Activated CD4-positive, alpha-beta T cell treated with anti-CD3 and anti-CD28 coated beads, Interleukin-2, amount 10 ng/mL, durations not matched to agents 7 days and 5 days (primary cell): ENCODE results near the gene ORM1. TPM values are rescaled to one million over a fixed set of nuclear protein-coding genes. Genes with fewer than 3 reads are reported as not detected.

Experiments
- CTCF ChIA-PET: fragments of 350-600 bp; sonication (Branson Sonifier 250); formaldehyde crosslinking; loops from one replicate; lab custom pipeline; 2021; ENCODE audit warnings: antibody characterized with exemption; lab: Charles Lee
- POLR2A ChIA-PET: fragments of 350-600 bp; sonication (Branson Sonifier 250); formaldehyde crosslinking; loops from one replicate; lab custom pipeline; 2021; ENCODE audit warnings: antibody characterized with exemption; lab: Charles Lee
- DNase-seq: peaks from one replicate; pipeline ENCODE4 v3.0.0-alpha.2; 2020
- H3K27ac Mint-ChIP-seq: one replicate; pipeline ENCODE4 v1.8.0; 2021; ENCODE audit warnings: mild to moderate bottlenecking, moderate library complexity, mixed read lengths
- H3K27me3 Mint-ChIP-seq: one replicate; pipeline ENCODE4 v1.8.0; 2021; ENCODE audit warnings: mixed read lengths
- H3K36me3 Mint-ChIP-seq: one replicate; pipeline ENCODE4 v1.8.0; 2021; ENCODE audit warnings: low read depth, mixed read lengths
- H3K4me1 Mint-ChIP-seq: one replicate; pipeline ENCODE4 v1.8.0; 2021; ENCODE audit warnings: mixed read lengths
- H3K4me3 Mint-ChIP-seq: one replicate; pipeline ENCODE4 v1.8.0; 2021; ENCODE audit warnings: mild to moderate bottlenecking, moderate library complexity, mixed read lengths
- H3K9me3 Mint-ChIP-seq: one replicate; pipeline ENCODE4 v1.8.0; 2021; ENCODE audit warnings: mixed read lengths
- total RNA-seq, 2 experiments: library from RNA; stranded (reverse); gene quantifications; one replicate each; pipeline ENCODE4 v1.2.3, GENCODE V29; 2021

Gene ORM1
- total RNA-seq, 2 experiments from 2014 or later, result not detected

DNA sequence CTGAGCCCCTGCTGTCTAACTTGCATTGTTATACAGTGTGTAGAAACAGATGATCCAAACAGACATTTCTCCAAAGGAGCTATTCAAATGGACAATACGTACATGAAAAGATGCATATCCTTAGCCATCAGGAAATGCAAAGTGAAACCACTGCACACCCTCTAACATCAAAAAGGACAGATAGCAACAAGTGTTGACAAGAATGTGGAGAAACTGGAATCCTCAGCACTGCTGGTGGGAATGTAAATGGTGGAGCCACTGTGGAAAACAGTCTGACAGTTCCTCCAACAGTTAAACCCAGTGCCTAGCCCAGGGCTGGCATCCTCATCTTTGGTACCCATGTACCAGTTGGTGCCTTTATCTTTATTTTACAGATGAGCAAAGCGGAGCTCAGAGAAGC is 15.3 kb downstream of the ORM1 start:
- Mint-ChIP-seq H3K4me3 (no peak overlapping the region), H3K9me3 (peaks cover 2% of the 10 kb centered on the region)

DNA sequence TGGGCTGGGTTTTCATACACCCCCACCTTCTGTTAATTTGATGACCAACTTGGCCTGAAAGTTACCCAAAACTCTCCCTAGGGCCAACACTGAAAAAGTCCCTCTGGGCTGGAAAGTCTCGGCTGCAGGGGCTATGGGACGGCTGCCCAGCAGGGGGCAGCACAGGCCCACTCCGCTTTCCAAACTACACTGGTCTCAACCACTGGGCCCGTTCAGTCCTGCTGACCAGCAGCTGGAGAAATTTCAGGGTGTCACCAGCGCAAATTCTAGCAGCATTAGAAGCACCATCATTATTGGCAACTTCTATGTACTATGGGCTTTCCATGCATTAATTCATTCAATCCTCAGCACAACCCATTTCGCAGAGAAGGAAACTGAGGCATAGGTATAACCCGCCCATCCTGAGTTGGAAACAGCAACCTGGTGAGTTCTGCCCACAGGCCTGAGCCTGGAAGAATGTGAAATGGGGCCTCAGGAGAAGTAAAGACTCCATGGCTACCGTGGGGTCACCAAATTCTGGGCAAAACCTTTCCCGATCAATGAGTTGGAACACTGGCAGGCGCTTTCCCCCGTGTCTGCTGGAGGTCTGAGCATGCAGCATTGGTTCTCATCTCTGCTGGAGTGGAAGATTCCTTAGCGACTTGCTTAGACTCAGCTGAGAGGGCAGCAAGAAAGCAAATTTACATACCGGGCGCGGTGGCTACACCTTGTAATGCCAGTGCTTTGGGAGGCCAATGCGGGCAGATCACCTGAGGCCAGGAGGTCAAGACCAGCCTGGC is 16.4 kb downstream of the ORM1 start:
- CTCF ChIA-PET, result interaction anchor here (0.7 to 3.0 kb wide), 11 partner anchors 11 to 66 kb away, joined by 3 to 9 read pairs (median 4); partner anchors contain the start of gene AKNA
- Mint-ChIP-seq H3K9me3 (peaks cover 2% of the 10 kb centered on the region), H3K4me3 (no peak overlapping the region), H3K4me1 (peaks cover 26% of the 10 kb centered on the region), H3K27me3 (no peaks in the 10 kb centered on the region), H3K27ac (no peak overlapping the region), H3K36me3 (peaks cover 89% of the 10 kb centered on the region)
- peak; percentile 42 for DNase-seq
- POLR2A ChIA-PET, result no interaction called here

More for the DNA sequence above, 15.3 kb downstream of the ORM1 start:
- H3K27ac Mint-ChIP-seq, result no peak overlapping the region
- ChIA-PET CTCF (interaction anchor here (0.6 to 3.0 kb wide), 5 partner anchors 14 to 116 kb away, joined by 3 to 9 read pairs (median 4); partner anchors contain the start of gene AKNA), POLR2A (no interaction called here)
- H3K36me3 Mint-ChIP-seq, result peaks cover 79% of the 10 kb centered on the region
- peaks cover 22% of the 10 kb centered on the region for H3K4me1 Mint-ChIP-seq
- no peak for DNase-seq
- H3K27me3 Mint-ChIP-seq, result no peaks in the 10 kb centered on the region

DNA sequence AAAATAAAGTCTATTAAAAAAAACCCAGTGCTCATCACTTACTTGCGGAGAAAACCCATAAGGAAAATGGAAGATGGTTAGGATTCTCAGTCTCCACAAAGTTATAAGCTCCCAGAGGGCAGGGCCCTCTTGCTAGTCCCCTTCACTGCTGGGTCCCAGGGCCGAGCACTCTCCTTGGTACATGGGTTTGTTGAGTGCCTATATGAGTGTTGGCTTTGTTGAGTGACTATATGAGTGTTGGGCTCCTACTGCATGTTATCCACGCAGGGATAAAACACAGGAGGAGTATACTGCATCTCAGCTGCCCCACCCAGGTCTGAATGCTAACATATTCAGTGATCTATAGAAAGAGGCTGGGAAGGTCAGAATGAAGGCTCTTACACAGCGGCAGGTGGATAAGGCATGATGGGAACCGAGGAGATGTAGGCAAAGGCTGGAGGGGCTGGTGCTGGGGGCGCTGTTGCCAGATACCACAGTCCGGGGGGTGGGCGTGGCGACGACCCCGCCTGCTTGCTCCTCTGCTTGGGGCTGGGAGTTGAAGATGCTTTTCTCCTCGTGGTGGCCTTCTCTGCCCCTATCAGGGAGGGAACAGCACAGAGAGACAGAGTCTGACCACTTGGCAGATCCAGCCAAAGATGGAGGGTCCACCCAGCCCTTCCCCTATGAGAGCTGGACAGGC is 18.4 kb downstream of the ORM1 start:
- ChIA-PET CTCF (interaction anchor here (1.0 to 3.0 kb wide), 2 partner anchors 24 to 46 kb away, joined by 4 to 9 read pairs; partner anchors contain the start of gene AKNA), POLR2A (interaction anchor here (1.1 kb wide), 1 partner anchor 14 kb away, joined by 4 read pairs; no protein-coding TSS in a partner anchor)
- Mint-ChIP-seq H3K27me3 (no peaks in the 10 kb centered on the region), H3K9me3 (no peaks in the 10 kb centered on the region), H3K36me3 (peaks cover 90% of the 10 kb centered on the region), H3K4me3 (no peak overlapping the region), H3K27ac (no peak overlapping the region), H3K4me1 (peaks cover 28% of the 10 kb centered on the region)
- DNase-seq, result no peak

DNA sequence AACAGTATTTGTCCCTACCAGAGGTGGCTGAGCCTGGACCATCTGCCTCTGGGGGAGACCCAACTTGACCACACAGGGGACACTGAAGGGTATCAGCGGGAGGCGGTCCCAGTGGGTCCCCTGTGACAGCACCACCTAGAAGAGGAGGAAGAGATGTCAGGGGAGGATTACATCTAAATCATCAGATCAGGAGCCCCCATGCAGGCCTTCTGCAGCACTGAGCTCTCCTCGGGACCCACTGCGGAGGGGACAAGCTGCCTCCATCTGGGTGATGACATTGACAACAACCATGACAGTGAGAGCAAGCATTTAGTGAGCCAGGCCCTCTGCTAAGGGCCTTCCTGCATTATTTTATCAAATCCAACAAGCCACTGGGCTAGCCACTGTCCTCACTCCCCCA is 19.1 kb downstream of the ORM1 start:
- H3K9me3 Mint-ChIP-seq, result no peaks in the 10 kb centered on the region
- POLR2A ChIA-PET, result interaction anchor here (1.1 kb wide), 1 partner anchor 13 kb away, joined by 4 read pairs; no protein-coding TSS in a partner anchor
- H3K4me1 Mint-ChIP-seq, result peaks cover 28% of the 10 kb centered on the region
- H3K4me3 Mint-ChIP-seq, result no peak overlapping the region
- H3K27ac Mint-ChIP-seq, result no peak overlapping the region
- peaks cover 90% of the 10 kb centered on the region for H3K36me3 Mint-ChIP-seq
- DNase-seq, result no peak
- H3K27me3 Mint-ChIP-seq, result no peaks in the 10 kb centered on the region
- CTCF ChIA-PET, result interaction anchor here (1.0 kb wide), 1 partner anchor 24 kb away, joined by 4 read pairs; no protein-coding TSS in a partner anchor

DNA sequence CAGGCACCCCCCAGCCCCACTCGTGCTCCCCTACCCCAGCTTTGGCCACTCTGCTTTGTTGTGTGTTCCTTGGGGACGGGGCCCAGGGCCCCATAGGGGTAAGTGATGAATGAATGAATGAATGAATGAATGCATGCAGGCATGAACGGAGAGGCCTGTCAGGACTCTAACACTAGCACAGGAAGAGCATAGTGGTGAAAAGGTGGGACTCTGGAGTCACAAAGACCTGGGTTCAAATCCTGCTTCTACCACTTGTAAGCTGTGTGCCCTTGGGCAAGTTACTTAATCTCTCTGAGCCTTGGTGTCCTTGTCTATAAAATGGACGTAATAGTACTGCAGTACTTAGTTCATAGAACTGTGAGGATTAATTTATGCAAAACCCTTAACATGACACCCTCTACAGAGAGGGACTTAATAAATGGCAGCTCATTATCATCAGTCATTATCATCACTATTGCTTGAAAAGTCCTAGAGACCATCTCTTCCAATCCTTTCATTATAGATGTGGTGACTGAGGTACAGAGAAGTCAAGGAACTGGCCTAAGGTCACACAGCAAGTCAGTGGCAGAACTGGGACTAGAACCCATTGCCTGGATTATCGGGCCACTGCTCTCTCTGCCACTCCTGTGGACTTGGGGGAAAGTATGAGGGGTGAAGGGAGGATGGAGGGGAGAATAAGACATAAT is 20.0 kb downstream of the ORM1 start:
- Mint-ChIP-seq H3K9me3 (no peaks in the 10 kb centered on the region), H3K36me3 (peaks cover 87% of the 10 kb centered on the region), H3K4me3 (no peak overlapping the region), H3K27ac (peak overlapping the region; percentile 54), H3K4me1 (peaks cover 28% of the 10 kb centered on the region), H3K27me3 (no peaks in the 10 kb centered on the region)
- ChIA-PET POLR2A (no interaction called here), CTCF (no interaction called here)
- no peak for DNase-seq

DNA sequence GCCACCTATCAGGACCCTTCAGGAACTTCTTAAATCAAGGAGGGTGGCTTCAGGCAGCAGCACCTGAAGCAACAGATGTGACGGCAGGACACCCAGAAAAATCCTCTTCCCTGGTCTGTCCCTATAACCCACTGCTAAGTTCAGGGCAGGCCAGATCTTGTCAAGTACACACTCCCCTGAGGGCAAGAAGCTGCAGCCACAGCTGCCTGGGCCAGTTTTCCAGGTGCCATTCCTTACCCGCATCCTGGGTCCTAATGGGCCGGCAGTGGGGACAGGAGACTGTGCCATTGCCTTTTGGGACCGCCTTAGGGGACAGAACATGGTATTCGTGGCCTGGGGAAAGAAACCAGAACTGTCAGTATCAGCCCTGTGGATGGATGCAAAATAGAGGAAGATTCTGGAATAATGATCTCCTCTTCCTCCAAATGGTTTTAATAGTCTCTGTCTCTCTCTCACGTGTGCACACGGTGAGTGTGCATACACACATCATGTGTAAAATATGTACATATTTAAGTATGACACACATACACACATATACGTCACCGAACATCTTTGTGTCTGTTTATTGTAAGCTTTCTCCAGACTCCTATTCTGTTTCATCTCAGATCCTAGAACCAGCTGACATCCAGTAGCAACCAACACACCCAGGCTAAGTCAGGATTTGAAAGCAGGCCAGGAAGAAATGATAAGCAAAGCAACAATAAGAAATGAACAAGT is 20.7 kb downstream of the ORM1 start:
- DNase-seq, result no peak
- Mint-ChIP-seq H3K4me3 (no peak overlapping the region), H3K9me3 (no peaks in the 10 kb centered on the region), H3K36me3 (peaks cover 88% of the 10 kb centered on the region), H3K4me1 (peaks cover 32% of the 10 kb centered on the region), H3K27me3 (no peaks in the 10 kb centered on the region), H3K27ac (no peak overlapping the region)
- CTCF ChIA-PET, result no interaction called here
- POLR2A ChIA-PET, result no interaction called here

DNA sequence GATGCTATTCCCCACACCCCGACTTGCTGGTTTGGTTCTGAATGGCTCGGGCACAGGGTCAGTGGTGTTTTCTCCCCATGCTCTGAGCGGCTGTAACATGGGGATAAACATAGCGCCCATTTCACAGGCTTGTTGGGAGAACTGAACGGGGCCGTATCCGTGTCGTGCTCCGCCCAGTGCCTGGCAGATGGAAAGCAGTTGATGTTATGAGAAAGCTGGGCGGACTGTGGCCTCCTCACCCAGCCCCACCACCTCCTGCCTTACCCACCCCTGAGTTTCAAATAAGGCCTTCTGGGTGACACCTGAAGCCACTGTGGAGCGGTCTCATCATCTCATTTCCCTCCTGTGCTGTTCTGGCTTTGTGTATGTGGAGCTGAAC is 21.3 kb downstream of the ORM1 start:
- ChIA-PET CTCF (interaction anchor here (0.6 kb wide), 1 partner anchor 24 kb away, joined by 4 read pairs; no protein-coding TSS in a partner anchor), POLR2A (no interaction called here)
- Mint-ChIP-seq H3K4me1 (peaks cover 34% of the 10 kb centered on the region), H3K9me3 (no peaks in the 10 kb centered on the region), H3K36me3 (peaks cover 89% of the 10 kb centered on the region), H3K27ac (no peak overlapping the region), H3K27me3 (no peaks in the 10 kb centered on the region), H3K4me3 (no peak overlapping the region)
- DNase-seq, result no peak

DNA sequence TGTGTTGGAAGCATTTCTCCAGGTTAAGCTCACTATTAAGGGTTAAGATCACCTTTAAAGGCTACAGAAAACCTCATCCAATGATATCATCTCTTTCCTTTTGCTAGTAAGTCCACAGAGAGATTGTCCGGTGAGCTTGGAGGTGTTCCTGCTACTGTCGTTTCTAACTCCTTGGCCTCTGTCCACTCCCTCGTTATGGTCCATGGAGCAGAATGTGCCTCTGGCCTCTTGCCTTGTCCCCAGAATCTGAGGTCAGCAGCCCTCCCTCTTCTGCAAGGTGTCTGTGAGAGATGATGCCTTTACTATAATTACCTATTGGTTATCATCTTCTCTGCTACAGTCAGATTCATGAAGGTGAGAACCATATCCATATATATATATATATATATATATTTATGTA is 21.8 kb downstream of the ORM1 start:
- ChIA-PET POLR2A (interaction anchor here (0.7 kb wide), 1 partner anchor 161 kb away, joined by 3 read pairs; the partner anchor contains the start of gene WHRN), CTCF (interaction anchor here (0.6 kb wide), 1 partner anchor 24 kb away, joined by 4 read pairs; no protein-coding TSS in a partner anchor)
- Mint-ChIP-seq H3K9me3 (no peaks in the 10 kb centered on the region), H3K27me3 (no peaks in the 10 kb centered on the region), H3K4me1 (peaks cover 38% of the 10 kb centered on the region), H3K36me3 (peaks cover 89% of the 10 kb centered on the region), H3K27ac (peak overlapping the region; percentile 7), H3K4me3 (no peak overlapping the region)
- no peak for DNase-seq

DNA sequence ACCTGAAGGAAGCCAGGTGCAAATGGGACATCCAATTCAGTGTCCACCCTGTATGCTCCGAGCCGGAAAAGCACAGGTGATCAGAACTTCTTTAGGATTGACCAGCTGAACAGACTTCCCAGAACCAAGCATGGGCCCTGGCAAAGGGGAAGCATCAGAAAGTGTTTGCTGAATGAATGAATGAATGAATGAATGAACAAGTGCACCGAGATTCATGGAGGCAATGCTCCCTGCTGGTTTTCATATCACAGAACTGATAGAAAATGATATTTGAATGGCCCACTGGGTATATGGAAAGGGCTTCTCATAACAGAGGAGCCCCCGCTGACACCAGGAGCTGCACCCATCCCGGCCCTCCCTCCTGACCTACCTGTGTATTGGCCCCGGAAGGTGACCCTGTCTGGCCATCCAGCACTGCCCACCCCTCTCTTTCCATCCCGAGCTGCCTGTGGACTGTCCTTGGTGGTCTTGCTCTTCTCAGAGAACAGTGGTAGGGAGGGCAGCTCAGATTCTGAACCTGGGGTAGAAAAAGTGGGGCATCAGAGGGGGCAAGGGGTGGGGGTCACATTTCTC is 22.7 kb downstream of the ORM1 start:
- no peak overlapping the region for H3K4me3 Mint-ChIP-seq
- no peaks in the 10 kb centered on the region for H3K27me3 Mint-ChIP-seq
- ChIA-PET POLR2A (no interaction called here), CTCF (no interaction called here)
- peaks cover 90% of the 10 kb centered on the region for H3K36me3 Mint-ChIP-seq
- no peak overlapping the region for H3K27ac Mint-ChIP-seq
- H3K9me3 Mint-ChIP-seq, result no peaks in the 10 kb centered on the region
- no peak for DNase-seq
- H3K4me1 Mint-ChIP-seq, result peaks cover 41% of the 10 kb centered on the region

DNA sequence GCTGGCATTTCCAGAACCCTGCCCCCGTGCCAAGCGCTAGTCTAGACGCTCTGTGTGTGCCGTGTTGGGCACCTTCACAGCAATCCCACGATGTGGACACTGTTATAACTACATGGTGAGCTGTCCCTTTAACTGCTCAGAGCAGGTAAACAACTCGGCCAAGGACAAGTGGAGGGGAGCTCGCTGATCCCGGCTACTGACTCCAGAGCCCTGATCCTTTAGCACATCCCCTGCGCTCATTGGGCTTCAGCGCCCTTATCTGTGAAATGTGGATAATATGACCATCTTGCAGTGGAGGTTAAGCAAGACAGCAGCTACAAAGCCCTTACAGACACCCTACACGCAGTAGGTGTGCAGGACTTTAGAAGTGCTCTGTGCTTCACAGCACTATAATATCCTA is 23.2 kb downstream of the ORM1 start:
- Mint-ChIP-seq H3K27ac (no peak overlapping the region), H3K4me3 (no peak overlapping the region), H3K27me3 (no peaks in the 10 kb centered on the region), H3K36me3 (peaks cover 91% of the 10 kb centered on the region), H3K4me1 (peaks cover 45% of the 10 kb centered on the region), H3K9me3 (no peaks in the 10 kb centered on the region)
- POLR2A ChIA-PET, result interaction anchor here (0.5 kb wide), 1 partner anchor 26 kb away, joined by 3 read pairs; no protein-coding TSS in a partner anchor
- DNase-seq, result no peak
- CTCF ChIA-PET, result no interaction called here

DNA sequence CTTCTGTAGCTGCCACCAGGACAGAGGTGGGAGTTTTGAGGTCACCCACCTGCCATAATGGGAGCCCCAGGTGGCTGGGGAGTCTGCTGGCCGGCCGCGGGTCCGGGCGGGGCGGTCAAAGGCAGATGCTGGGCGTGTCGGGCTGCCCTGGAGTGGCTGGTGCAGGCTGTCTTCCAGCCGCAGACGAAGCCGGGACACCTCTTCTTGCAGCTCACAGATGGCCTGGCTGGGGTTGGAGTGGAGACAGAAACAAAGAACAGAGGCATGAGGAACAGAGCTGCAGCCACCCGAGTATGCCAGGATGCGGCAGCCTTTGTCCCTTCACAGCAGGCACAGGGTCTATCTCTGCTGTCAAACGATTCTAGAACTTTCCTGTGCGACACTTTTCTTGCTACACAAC is 24.8 kb downstream of the ORM1 start:
- POLR2A ChIA-PET, result no interaction called here

More for the DNA sequence above, 24.8 kb downstream of the ORM1 start:
- Mint-ChIP-seq H3K36me3 (peaks cover 89% of the 10 kb centered on the region), H3K27me3 (no peaks in the 10 kb centered on the region), H3K4me1 (peaks cover 52% of the 10 kb centered on the region), H3K27ac (peak overlapping the region; percentile 31), H3K4me3 (no peak overlapping the region), H3K9me3 (no peaks in the 10 kb centered on the region)
- CTCF ChIA-PET, result interaction anchor here (0.9 to 1.0 kb wide), 2 partner anchors 26 to 35 kb away, joined by 3 to 4 read pairs; no protein-coding TSS in a partner anchor
- DNase-seq, result no peak
